ENCODE measurements around the gene SERHL2.
"Not testable (repeated sequence)": the region's sequence is repeated elsewhere in the genome, so short reads cannot be mapped to it uniquely, and the experiment has no call there.

SERHL2 gene
- long read RNA-seq, donor 1, result 0 reads
- long read RNA-seq, donor 2, result 0 reads
- long read RNA-seq, donor 3, result 0 reads
- long read RNA-seq, donor 4, partial matches to known transcripts, result 71 of 71 reads
- long read RNA-seq, donor 4, other reads (novel, unspliced or antisense), result 0 of 71 reads
- long read RNA-seq, donor 5, partial matches to known transcripts, result 10 of 18 reads
- long read RNA-seq, donor 5, other reads (novel, unspliced or antisense), result 8 of 18 reads
- long read RNA-seq, donor 6, result 0 reads
- long read RNA-seq, donor 7, result 0 reads
- long read RNA-seq, donor 8, partial matches to known transcripts, result 9 of 9 reads
- long read RNA-seq, donor 8, other reads (novel, unspliced or antisense), result 0 of 9 reads

- DNase-seq, result peak; percentile 82
Observed at GRCh38 chr22:42553475-42554361, at the start of gene SERHL2. TSS of gene SERHL2 (plus strand) at chr22:42553956. CDS start at chr22:42554021, 65 bp downstream.

GRCh38 chr22:42508327-42508974 is 45.3 kb upstream of the SERHL2 start:
- not testable (repeated sequence) for DNase-seq

- not testable (repeated sequence) for DNase-seq
Observed at GRCh38 chr22:42508975-42509364, 44.8 kb upstream of the SERHL2 start.

GRCh38 chr22:42509548-42509947 is 44.2 kb upstream of the SERHL2 start:
- DNase-seq, result no peak

- no peak for DNase-seq
Observed at GRCh38 chr22:42511401-42511891, 42.3 kb upstream of the SERHL2 start.

GRCh38 chr22:42512273-42512990 is 41.3 kb upstream of the SERHL2 start:
- DNase-seq, result peak; percentile 61

GRCh38 chr22:42514331-42514730 is 39.4 kb upstream of the SERHL2 start:
- not testable (repeated sequence) for DNase-seq

GRCh38 chr22:42515304-42515703 is 38.5 kb upstream of the SERHL2 start:
- not testable (repeated sequence) for DNase-seq

GRCh38 chr22:42515896-42516295 is 37.9 kb upstream of the SERHL2 start:
- DNase-seq, result no peak

- not testable (repeated sequence) for DNase-seq
Observed at GRCh38 chr22:42517103-42517502, 36.7 kb upstream of the SERHL2 start.

GRCh38 chr22:42518638-42519524 is 34.9 kb upstream of the SERHL2 start:
- not testable (repeated sequence) for DNase-seq

- peak; percentile 83 for DNase-seq
Observed at GRCh38 chr22:42519525-42520401, 34.0 kb upstream of the SERHL2 start, which contains the start of gene RRP7A. TSS of gene RRP7A (minus strand) at chr22:42519796. CDS start at chr22:42519786, 10 bp downstream.

- no peak for DNase-seq
Observed at GRCh38 chr22:42521228-42521546, 32.6 kb upstream of the SERHL2 start.

GRCh38 chr22:42522546-42522945 is 31.2 kb upstream of the SERHL2 start:
- DNase-seq, result no peak

GRCh38 chr22:42528591-42529307 is 25.0 kb upstream of the SERHL2 start:
- no peak for DNase-seq

GRCh38 chr22:42529435-42529834 is 24.3 kb upstream of the SERHL2 start:
- not testable (repeated sequence) for DNase-seq

GRCh38 chr22:42531401-42532084 is 22.2 kb upstream of the SERHL2 start:
- not testable (repeated sequence) for DNase-seq

- no peak for DNase-seq
Observed at GRCh38 chr22:42533638-42533977, 20.1 kb upstream of the SERHL2 start.

Data from right kidney (tissue), 9 donors.